Raji (cell line): ENCODE data around the gene FMNL2.

Experiments used
- POLR2A ChIP-seq: IDR thresholded peaks from 2 replicates; pipeline ENCODE4 v1.6.1; 2011; ENCODE audit warnings: low read depth, low read length, control low read depth; ENCODE audit not compliant: insufficient read depth

The FMNL2 gene

DNA sequence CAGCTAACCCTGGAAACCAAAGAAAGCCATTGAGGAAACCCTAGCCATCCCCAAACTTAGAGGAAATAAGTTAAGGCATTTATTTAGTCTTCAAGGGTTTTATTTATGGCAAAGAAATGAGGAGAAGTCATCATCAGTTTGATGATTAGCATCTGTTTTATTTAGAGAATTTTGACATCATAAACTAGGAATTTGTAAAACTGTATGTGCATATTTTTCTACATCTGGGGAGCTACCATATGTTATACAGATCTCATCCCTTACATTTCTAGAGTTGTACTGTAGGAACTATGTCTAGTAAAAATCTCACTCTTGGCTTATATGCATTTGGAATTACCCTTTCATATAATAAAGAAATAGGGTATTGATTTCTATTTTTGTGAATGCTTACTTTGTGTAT, 48.7 kb downstream of the FMNL2 start:
- no peak for TF ChIP-seq POLR2A

DNA sequence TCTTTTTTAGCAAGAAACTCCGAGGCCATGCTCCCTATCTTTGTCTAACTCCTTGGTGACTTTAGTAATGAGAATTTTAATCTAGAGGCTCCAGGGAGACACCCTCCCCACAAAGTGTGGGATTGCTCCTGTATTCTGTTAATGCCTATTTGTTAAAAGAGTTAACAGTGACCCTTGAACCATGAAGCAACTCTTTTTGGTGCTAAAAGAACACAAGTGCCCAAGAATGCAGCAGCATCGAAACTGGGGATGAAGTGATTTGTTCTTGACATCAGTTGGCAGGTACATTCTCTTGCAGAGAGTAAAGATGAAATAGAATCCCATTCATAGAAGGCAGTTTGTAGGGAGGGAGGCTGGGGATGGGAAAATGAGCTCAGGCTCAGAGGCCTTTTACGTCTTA, 50.0 kb downstream of the FMNL2 start:
- TF ChIP-seq POLR2A = no peak

DNA sequence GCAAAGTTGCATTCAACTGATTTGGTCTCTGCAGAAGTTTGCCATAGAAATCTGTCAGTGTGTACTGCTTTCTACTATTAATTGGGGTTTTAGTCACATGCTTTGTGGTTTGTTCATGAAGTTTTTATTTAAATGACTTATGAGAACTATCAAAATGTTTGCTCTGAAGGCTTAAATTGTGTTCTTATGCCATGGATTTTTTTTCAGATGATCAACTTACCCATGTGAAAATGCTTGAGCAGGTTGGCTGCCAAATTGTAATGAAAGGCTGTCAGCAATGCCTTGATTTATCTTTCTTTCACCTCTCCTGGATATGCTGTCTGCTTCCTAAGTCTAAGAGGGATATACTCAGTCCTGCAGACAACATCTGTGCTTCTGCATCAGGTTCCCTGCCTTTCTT, 50.7 kb downstream of the FMNL2 start:
- TF ChIP-seq POLR2A = no peak

- no peak for TF ChIP-seq POLR2A
Measured at GRCh38 chr2:152386266-152386665, 51.3 kb downstream of the FMNL2 start.

GRCh38 chr2:152387041-152387440, 52.1 kb downstream of the FMNL2 start:
- TF ChIP-seq POLR2A = no peak

GRCh38 chr2:152389483-152389882, 54.5 kb downstream of the FMNL2 start:
- no peak for TF ChIP-seq POLR2A

- TF ChIP-seq POLR2A = no peak
Measured at GRCh38 chr2:152390837-152391236, 55.9 kb downstream of the FMNL2 start.

GRCh38 chr2:152391318-152391717, 56.3 kb downstream of the FMNL2 start:
- no peak for TF ChIP-seq POLR2A

GRCh38 chr2:152393377-152393776, 58.4 kb downstream of the FMNL2 start:
- no peak for TF ChIP-seq POLR2A

GRCh38 chr2:152394326-152394725, 59.4 kb downstream of the FMNL2 start:
- no peak for TF ChIP-seq POLR2A

- no peak for TF ChIP-seq POLR2A
Measured at GRCh38 chr2:152395103-152395502, 60.1 kb downstream of the FMNL2 start.

- TF ChIP-seq POLR2A = no peak
Measured at GRCh38 chr2:152395572-152395971, 60.6 kb downstream of the FMNL2 start.

DNA sequence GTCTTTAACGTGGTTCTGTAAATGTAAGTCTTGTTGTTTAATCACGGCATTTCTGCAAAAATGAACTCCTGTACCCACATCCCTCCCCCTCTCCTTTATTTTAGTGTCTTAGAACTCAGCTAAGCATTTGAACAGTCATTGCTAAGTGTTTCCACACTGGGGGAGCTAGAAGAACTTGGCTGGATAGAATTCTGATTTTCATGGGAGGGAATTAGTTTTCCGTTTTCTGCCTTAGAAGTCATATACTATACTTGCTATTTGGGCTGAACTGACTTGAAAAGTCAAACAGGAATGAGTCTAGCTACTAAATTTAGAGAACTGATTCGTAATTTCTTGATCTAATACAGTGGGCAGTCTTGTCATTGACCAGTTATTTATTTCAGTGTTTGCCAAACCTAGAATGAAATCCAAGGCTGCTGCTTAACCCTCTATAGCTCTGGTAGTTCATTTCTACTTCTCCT, 61.1 kb downstream of the FMNL2 start:
- no peak for TF ChIP-seq POLR2A

DNA sequence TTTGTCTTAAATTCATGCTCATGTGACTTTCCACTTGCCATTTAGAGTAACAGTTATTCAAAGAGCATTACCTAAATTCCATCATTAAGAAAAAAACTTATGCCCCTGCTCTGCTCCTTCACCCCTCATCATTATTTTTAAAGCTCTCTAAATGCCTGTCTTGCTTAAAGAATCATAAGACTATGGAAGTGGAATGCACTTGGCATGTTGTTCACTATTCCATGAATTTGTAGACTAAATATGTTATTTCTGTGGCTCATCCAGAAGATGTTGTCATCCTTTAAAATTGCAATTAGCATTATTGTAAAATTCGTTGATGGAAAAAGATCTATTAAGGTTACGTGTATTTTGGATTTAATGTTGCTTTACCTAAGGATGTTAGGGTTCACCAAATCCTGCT, 61.8 kb downstream of the FMNL2 start:
- TF ChIP-seq POLR2A = no peak

GRCh38 chr2:152399003-152399402, 64.0 kb downstream of the FMNL2 start:
- no peak for TF ChIP-seq POLR2A

GRCh38 chr2:152400607-152401214, 65.7 kb downstream of the FMNL2 start:
- no peak for TF ChIP-seq POLR2A

DNA sequence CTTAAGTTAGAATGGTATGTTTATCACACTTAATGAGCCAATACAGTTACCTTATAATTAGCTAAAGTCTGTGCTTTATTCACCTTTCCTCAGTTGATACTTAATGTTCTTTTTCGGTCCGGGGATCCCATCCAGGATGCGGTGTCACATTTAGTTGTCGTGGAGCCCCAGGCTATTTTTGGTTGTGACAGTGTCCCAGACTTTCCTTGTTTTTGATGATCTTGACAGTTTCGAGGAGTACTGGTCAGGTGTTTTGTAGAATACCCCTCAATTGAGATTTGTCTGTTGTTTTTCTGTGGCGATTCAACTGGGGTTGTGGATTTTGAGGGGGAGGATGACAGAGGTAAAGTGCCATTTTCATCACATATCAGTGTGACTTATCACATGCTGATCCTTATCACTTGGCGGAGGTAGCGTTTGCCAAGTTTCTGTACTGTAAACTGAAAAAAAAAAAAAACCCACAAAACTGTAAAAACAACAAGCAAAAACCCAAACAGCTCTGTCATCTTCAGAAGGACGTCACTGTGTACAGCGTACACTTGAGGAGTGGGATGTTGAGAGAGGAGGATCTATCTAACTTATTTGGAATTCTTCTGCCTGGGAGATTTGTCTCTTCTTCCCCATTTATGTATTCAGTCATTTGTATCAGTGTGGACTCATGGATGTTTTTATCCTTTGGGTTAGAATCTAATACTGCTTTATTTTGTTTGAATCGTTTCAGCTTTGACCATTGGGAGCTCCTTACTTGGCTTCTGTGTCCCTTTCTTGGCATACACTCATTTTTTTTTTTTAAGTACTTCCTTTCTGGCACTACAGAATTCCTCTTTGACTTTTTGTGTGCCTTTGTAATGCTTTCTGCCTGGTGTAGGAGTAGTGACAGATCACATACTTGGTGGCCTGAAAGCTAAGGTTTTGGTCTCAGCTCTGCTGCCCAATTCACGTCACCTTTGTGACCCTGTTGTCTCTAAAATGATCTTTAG, 68.1 kb downstream of the FMNL2 start:
- no peak for TF ChIP-seq POLR2A
